ENCODE results near the gene CKM.

DNA sequence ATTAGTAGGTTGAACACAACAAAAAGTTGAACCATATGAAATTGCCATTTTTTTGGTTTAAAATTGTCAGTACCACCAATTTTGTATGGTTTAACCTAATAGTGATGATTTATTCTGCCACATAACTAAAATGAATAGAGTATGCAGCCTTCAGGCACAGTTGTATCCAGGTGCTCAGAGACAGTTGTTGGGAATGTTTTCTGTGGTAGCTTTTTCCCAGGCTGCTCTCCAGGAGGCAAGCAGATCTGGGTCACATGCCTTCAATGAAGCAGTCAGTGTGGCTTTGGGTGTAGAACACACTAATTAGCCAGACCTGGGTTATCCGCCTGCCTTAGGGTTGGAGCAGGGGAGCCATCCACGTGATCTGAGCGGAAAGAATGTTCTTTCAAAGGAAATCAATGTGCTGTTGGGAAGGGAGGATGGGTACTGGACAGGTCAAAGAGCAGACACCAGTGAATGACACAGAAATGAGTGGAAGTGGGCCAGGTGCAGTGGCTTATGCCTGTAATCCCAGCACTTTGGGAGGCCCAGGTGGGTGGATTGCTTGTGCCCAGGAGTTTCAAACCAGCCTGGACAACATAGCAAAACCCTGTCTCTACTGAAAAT lies 43.0 kb downstream of the CKM start:
- TF ChIP-seq ZNF592 (IDR thresholded peaks at IDR 0.05) (no peak), POLR2AphosphoS5 (IDR thresholded peaks at IDR 0.05; ENCODE audit: low read length) (no peak), NFYB (IDR thresholded peaks at IDR 0.05; ENCODE audit: insufficient read depth, low read depth, low read length) (no peak)
